Stimulated activated CD4-positive, alpha-beta T cell treated with anti-CD3 and anti-CD28 coated beads, Interleukin-1b, Interleukin-23, amount 100 ng/mL, for 4 hours (primary cell): ENCODE data around the gene PCSK4.

Experiments used
- DNase-seq, 2 donors: peaks; one replicate each; pipeline ENCODE4 v3.0.0-alpha.2; 2020; ENCODE audit warnings: low read depth in 2 of 2

The PCSK4 gene

GRCh38 chr19:1455336-1456120 is 34.6 kb downstream of the PCSK4 start:
- no peak for DNase-seq

GRCh38 chr19:1455002-1455335 is 35.2 kb downstream of the PCSK4 start:
- no peak for DNase-seq

- no peak for DNase-seq
Observed at GRCh38 chr19:1453525-1454364, 36.4 kb downstream of the PCSK4 start.

GRCh38 chr19:1452802-1453524 is 37.2 kb downstream of the PCSK4 start:
- DNase-seq: no peak

GRCh38 chr19:1451916-1452801 is 38.0 kb downstream of the PCSK4 start:
- DNase-seq: no peak

GRCh38 chr19:1450735-1451731 is 39.1 kb downstream of the PCSK4 start:
- DNase-seq: no peak

GRCh38 chr19:1449467-1450442 is 40.4 kb downstream of the PCSK4 start, which contains the start of gene APC2:
TSS of gene APC2 (plus strand) at chr19:1450121. CDS start at chr19:1453002, 2,881 bp downstream.
- no peak for DNase-seq

GRCh38 chr19:1447944-1448343 is 42.2 kb downstream of the PCSK4 start:
- DNase-seq: no peak

- no peak for DNase-seq
Observed at GRCh38 chr19:1447504-1447903, 42.6 kb downstream of the PCSK4 start.

- DNase-seq: no peak
Observed at GRCh38 chr19:1446713-1447481, 43.3 kb downstream of the PCSK4 start.

- DNase-seq: no peak
Observed at GRCh38 chr19:1445932-1446712, 44.0 kb downstream of the PCSK4 start.

GRCh38 chr19:1445185-1445931 is 44.8 kb downstream of the PCSK4 start:
- DNase-seq: peak; percentile 67 to 72

- no peak for DNase-seq
Observed at GRCh38 chr19:1441677-1442438, 48.3 kb downstream of the PCSK4 start.

- DNase-seq: no peak
Observed at GRCh38 chr19:1441022-1441426, 49.1 kb downstream of the PCSK4 start.

GRCh38 chr19:1440418-1440801 is 49.7 kb downstream of the PCSK4 start:
- DNase-seq: no peak
